Measurements from ENCODE around the gene PLEKHH2.
"Not testable (repeated sequence)": the region's sequence is repeated elsewhere in the genome, so short reads cannot be mapped to it uniquely, and the experiment has no call there.

Gene PLEKHH2

DNA sequence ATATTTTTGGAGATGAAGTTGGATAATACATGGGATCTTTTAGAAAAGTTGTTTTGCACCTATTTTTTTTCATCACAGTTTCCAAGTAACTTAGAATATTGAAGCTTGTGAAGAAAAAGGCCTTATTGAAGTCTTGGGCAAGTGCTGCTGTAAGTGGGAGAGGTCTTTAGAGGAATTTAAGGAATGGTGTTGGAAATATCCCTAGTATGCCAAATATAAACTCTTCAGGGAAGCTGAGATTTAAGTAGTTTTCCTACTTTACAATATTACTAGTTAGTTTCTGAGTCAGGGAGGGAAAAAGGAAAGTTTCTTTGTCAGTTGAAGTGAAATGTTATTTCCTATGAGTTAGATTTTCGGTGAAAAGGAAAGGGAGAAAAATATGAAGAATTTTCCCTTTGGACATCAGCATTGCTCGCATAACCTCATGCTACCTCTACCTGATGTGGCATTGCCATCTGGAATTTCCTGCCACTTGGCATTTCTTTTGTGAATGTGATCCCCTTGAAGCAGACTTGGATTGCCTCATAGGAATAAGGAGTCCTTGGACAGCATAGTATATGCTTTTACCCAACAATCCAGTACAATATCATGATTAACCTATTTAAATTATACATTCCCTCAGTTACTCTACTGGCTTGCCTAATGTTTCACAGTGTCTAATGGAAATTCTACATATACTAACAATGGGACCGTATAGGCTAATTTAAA lies 12.1 kb downstream of the PLEKHH2 start:
- Histone ChIP-seq H3K27ac (ENCODE audit: low read depth, low read length) (peak overlapping the region; percentile 45), H3K9ac (ENCODE audit: low read length) (no peak overlapping the region), H3K4me1 (ENCODE audit: insufficient read depth, low read length) (no peaks in the 10 kb centered on the region), H3K36me3 (ENCODE audit: insufficient read depth, low read length) (no peaks in the 10 kb centered on the region), H3K9me3 (ENCODE audit: low read length) (no peaks in the 10 kb centered on the region), H3K4me3 (ENCODE audit: low read depth in 1 of 2, low read length in 2 of 2) (no peak overlapping the region), H3K27me3 (ENCODE audit: control insufficient read depth in 1 of 2, insufficient read depth in 2 of 2, low read length in 2 of 2) (no peaks in the 10 kb centered on the region)

DNA sequence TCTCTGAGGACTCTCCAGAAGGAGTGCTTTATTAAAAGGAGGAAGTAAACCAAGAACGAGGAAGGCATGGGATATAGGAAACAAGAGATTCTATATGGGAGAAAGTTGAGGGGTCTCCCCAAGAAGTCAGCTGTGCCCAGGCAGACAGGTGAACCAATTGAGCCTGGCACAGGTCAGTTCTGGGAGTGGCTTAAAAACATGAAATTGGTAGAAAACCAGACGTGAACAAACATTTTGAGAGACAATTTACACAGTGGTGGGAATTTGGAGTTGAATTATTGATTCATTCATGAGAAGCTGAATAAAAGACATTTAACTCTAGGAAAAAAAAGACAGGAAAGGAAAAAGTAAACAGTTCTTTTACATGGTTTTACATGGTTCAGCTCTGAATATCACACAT lies 16.4 kb downstream of the PLEKHH2 start:
- H3K4me3 ChIP-seq (ENCODE audit: low read depth in 1 of 2, low read length in 2 of 2) = no peak overlapping the region
- H3K27me3 ChIP-seq (ENCODE audit: control insufficient read depth in 1 of 2, insufficient read depth in 2 of 2, low read length in 2 of 2) = no peaks in the 10 kb centered on the region
- H3K27ac ChIP-seq (ENCODE audit: low read depth, low read length) = no peak overlapping the region

DNA sequence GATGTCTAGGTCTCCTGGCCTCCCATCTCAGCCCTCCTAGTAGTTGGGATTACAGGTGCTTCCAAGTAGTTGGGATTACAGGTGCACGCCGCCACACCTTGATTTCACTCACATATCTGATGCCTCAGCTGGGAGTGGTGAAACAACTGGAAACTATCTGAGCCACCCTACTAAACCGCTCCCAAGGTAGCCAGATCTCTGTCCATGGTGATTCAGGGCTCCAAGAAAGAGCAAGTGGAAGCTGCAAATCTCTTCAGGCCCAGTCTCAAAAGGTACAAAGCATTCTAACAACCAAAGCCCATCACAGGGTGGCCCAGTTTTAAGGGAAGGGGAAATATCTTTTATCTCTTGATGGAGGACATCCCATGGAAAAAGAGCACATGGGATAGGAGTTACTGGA lies 20.2 kb downstream of the PLEKHH2 start:
- Histone ChIP-seq H3K27me3 (ENCODE audit: control insufficient read depth in 1 of 2, insufficient read depth in 2 of 2, low read length in 2 of 2) (no peaks in the 10 kb centered on the region), H3K9ac (ENCODE audit: low read length) (no peak overlapping the region), H3K36me3 (ENCODE audit: insufficient read depth, low read length) (no peaks in the 10 kb centered on the region), H3K9me3 (ENCODE audit: low read length) (no peaks in the 10 kb centered on the region), H3K4me1 (ENCODE audit: insufficient read depth, low read length) (no peaks in the 10 kb centered on the region), H3K27ac (ENCODE audit: low read depth, low read length) (no peak overlapping the region), H3K4me3 (ENCODE audit: low read depth in 1 of 2, low read length in 2 of 2) (no peak overlapping the region)

More for the DNA sequence above, 16.4 kb downstream of the PLEKHH2 start:
- Histone ChIP-seq H3K36me3 (ENCODE audit: insufficient read depth, low read length) (no peaks in the 10 kb centered on the region), H3K9me3 (ENCODE audit: low read length) (no peaks in the 10 kb centered on the region), H3K4me1 (ENCODE audit: insufficient read depth, low read length) (no peaks in the 10 kb centered on the region), H3K9ac (ENCODE audit: low read length) (no peak overlapping the region)

DNA sequence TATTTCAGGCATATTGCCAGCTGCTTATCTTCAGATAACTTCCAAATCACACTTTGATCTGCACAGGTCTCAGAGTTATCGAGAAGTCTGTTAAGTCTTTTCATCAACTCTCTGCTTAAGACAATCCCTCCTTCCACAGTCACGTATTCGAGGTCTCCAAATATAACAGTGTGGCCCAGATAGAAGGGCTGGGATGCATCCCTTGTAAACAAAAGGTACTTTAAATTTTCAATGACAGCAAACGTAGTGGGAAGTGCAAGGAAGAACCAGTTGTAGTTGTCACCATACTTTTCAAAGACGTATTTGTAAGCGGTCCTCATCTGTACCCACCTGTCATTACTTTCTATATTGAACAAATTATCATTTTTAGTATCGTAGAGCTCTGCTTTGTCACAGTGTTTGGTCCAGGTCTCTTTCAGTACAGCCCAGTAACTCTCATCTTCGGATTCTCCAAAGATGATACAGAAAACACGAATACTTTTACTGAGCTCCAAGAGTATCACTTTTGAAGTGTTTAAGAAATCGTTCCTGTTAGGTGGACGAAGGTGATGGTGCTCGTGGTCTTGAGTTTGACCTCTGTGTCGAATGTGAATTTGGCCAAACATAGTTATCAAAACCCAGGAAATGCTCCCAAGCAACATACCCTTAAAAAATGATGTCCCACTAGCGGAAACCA lies 38.7 kb downstream of the PLEKHH2 start:
- H3K9ac ChIP-seq (ENCODE audit: low read length) = peak overlapping the region; percentile 88
- H3K27me3 ChIP-seq (ENCODE audit: control insufficient read depth in 1 of 2, insufficient read depth in 2 of 2, low read length in 2 of 2) = no peaks in the 10 kb centered on the region
- H3K4me3 ChIP-seq (ENCODE audit: low read depth in 1 of 2, low read length in 2 of 2) = peak overlapping the region; percentile 82 to 91
- no peaks in the 10 kb centered on the region for H3K9me3 ChIP-seq (ENCODE audit: low read length)
- peaks cover 16% of the 10 kb centered on the region for H3K4me1 ChIP-seq (ENCODE audit: insufficient read depth, low read length)
- peak overlapping the region; percentile 81 for H3K27ac ChIP-seq (ENCODE audit: low read depth, low read length)
- no peaks in the 10 kb centered on the region for H3K36me3 ChIP-seq (ENCODE audit: insufficient read depth, low read length)

DNA sequence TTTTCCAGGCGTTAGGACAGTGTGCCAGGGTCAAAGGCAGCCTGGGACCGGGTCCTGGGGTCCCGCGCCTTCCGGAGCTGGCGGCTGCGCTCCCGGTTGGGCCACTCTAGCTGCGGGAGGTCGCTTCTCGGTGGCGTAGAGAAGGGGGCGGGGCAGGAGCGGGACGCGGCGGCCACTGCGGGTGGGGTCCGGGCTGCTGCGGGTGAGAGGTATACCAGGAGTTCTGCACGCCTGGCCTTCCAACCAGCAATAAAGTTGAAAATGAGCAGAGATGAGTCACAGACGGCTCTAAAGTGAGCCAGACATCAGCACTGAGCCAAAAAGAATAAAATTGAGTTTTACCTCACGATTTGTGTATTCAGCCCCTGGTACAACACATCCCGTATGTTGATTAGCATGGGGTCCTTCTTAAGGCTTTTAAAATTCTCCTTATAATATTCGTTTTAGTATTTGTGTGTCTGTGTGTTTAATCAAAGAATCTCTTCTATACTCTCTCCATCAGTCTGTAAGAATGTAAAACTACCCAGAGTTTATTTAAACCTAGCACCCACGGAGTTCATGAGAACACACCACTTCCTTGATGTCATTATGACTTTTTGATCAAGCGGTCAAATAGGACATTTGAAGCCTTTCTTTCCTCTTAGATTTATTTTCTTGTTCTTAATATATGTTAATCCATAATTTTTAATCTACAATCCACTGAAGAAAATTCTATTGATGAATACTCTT lies 39.4 kb downstream of the PLEKHH2 start, which contains the start of gene C1GALT1C1L:
Gene C1GALT1C1L (minus strand): TSS at position 108 of the 729 bp plus-strand sequence. CDS start 107 bp downstream, at position 1.
- Histone ChIP-seq H3K27me3 (ENCODE audit: control insufficient read depth in 1 of 2, insufficient read depth in 2 of 2, low read length in 2 of 2) (no peaks in the 10 kb centered on the region), H3K36me3 (ENCODE audit: insufficient read depth, low read length) (no peaks in the 10 kb centered on the region), H3K27ac (ENCODE audit: low read depth, low read length) (peak within 1 kb of the TSS; percentile 81), H3K4me3 (ENCODE audit: low read depth in 1 of 2, low read length in 2 of 2) (peak within 1 kb of the TSS; percentile 82 to 91), H3K9me3 (ENCODE audit: low read length) (no peaks in the 10 kb centered on the region), H3K4me1 (ENCODE audit: insufficient read depth, low read length) (peaks cover 20% of the 10 kb centered on the region), H3K9ac (ENCODE audit: low read length) (peak within 1 kb of the TSS; percentile 88)

DNA sequence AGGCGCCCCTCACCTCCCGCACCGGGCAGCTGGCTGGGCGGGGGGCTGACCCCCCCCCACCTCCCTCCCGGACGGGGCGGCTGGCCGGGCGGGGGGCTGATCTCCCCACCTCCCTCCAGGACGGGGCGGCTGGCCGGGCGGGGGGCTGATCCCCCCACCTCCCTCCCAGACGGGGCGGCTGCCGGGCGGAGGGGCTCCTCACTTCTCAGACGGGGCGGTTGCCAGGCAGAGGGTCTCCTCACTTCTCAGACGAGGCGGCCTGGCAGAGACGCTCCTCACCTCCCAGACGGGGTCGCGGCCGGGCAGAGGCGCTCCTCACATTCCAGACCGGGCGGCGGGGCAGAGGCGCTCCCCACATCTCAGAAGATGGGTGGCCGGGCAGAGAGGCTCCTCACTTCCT lies 40.7 kb downstream of the PLEKHH2 start:
- H3K9me3 ChIP-seq (ENCODE audit: low read length); H3K27ac ChIP-seq (ENCODE audit: low read depth, low read length); H3K27me3 ChIP-seq (ENCODE audit: control insufficient read depth in 1 of 2, insufficient read depth in 2 of 2, low read length in 2 of 2); H3K4me3 ChIP-seq (ENCODE audit: low read depth in 1 of 2, low read length in 2 of 2); H3K36me3 ChIP-seq (ENCODE audit: insufficient read depth, low read length); H3K9ac ChIP-seq (ENCODE audit: low read length): not testable (repeated sequence)
- H3K4me1 ChIP-seq (ENCODE audit: insufficient read depth, low read length) = peaks cover 20% of the 10 kb centered on the region

DNA sequence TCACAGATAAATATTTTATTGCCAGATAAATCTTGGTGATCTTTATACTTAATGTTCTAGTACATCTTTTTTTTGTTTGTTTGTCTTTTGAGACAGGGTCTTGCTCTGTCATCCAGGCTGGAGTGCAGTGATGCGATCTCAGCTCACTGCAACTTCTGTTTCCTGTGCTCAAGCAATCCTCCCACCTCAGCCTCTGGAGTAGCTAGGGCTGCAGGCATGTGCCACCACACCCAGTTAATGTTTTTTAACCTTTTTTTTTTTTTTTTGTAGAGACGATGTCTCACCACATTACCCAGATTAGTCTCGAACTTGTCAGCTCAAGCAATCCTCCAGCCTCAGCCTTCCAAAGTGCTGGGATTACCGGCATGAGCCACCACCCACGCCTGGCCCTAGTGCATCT lies 48.3 kb downstream of the PLEKHH2 start:
- H3K4me3 ChIP-seq (ENCODE audit: low read depth in 1 of 2, low read length in 2 of 2) = no peak overlapping the region
- peaks cover 8% of the 10 kb centered on the region for H3K4me1 ChIP-seq (ENCODE audit: insufficient read depth, low read length)

DNA sequence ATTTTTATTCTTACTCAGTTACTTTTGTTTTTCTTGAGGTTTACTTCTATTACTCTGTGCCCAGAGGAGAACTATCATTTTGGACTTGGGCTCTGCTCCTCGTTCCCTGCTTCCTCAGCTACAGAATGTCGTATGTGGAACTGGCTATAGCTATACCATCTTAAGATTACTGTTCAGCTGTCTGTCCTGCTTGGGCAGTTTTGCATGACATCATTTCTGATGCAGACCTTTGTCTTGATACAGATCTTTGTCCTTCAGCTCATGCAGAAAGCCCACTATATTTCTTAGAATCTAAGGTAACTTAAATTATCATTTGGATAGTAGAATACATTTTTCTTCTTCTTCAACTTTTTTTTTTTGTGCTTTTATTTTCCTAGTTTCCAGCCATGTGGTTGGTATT lies 52.9 kb downstream of the PLEKHH2 start:
- no peaks in the 10 kb centered on the region for H3K27me3 ChIP-seq (ENCODE audit: control insufficient read depth in 1 of 2, insufficient read depth in 2 of 2, low read length in 2 of 2)
- no peaks in the 10 kb centered on the region for H3K4me1 ChIP-seq (ENCODE audit: insufficient read depth, low read length)

More for the DNA sequence above, 48.3 kb downstream of the PLEKHH2 start:
- Histone ChIP-seq H3K27me3 (ENCODE audit: control insufficient read depth in 1 of 2, insufficient read depth in 2 of 2, low read length in 2 of 2) (no peaks in the 10 kb centered on the region), H3K9ac (ENCODE audit: low read length) (no peak overlapping the region), H3K27ac (ENCODE audit: low read depth, low read length) (no peak overlapping the region), H3K9me3 (ENCODE audit: low read length) (no peaks in the 10 kb centered on the region), H3K36me3 (ENCODE audit: insufficient read depth, low read length) (no peaks in the 10 kb centered on the region)

DNA sequence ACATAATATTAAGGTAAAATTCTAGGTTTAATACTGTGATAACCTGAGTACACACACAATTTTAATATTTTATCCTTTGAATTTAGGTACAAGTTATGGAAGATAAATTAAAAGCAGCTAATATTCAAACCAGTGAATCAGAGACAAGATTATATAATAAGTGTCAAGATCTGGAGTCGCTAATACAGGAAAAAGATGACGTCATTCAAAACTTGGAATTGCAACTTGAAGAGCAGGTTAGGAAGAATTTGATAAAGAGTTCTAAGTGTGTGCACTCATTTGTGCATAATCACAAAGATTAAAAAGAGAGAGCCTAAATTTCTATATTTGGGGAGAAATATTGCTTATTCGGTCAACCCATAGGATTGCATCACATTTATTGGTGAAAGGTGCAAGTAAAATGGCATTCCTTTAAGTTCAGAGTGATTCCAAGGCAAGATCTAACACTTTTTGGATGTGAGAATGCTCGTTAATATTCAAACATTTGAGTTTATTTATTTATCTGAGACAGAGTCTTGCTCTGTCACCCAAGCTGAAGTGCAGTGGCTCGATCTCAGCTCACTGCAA lies 55.5 kb downstream of the PLEKHH2 start:
- Histone ChIP-seq H3K9me3 (ENCODE audit: low read length) (no peaks in the 10 kb centered on the region), H3K27ac (ENCODE audit: low read depth, low read length) (no peak overlapping the region), H3K36me3 (ENCODE audit: insufficient read depth, low read length) (peaks cover 5% of the 10 kb centered on the region), H3K9ac (ENCODE audit: low read length) (no peak overlapping the region), H3K4me1 (ENCODE audit: insufficient read depth, low read length) (peaks cover 5% of the 10 kb centered on the region), H3K27me3 (ENCODE audit: control insufficient read depth in 1 of 2, insufficient read depth in 2 of 2, low read length in 2 of 2) (no peaks in the 10 kb centered on the region), H3K4me3 (ENCODE audit: low read depth in 1 of 2, low read length in 2 of 2) (no peak overlapping the region)

More for the DNA sequence above, 52.9 kb downstream of the PLEKHH2 start:
- Histone ChIP-seq H3K9me3 (ENCODE audit: low read length) (no peaks in the 10 kb centered on the region), H3K9ac (ENCODE audit: low read length) (no peak overlapping the region), H3K36me3 (ENCODE audit: insufficient read depth, low read length) (peaks cover 5% of the 10 kb centered on the region), H3K27ac (ENCODE audit: low read depth, low read length) (no peak overlapping the region), H3K4me3 (ENCODE audit: low read depth in 1 of 2, low read length in 2 of 2) (no peak overlapping the region)

DNA sequence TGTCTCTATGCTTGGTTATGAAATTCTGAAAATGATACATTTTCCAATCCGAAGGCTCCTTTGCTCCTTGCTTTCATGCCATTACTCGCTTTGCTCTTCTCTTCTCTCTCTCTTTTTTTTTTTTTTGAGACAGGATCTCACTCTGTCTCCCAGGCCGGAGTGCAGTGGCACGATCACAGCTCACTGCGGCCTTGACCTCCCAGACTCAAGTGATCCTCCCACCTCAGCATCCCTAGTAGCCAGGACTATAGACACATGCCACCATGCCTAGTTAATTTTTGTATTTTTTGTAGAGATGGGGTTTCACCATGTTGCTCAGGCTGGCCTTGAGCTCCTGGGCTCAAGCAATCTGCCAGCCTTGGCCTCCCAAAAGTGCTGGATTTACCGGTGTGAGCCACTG lies 61.1 kb downstream of the PLEKHH2 start:
- not testable (repeated sequence) for H3K36me3 ChIP-seq (ENCODE audit: insufficient read depth, low read length); H3K9me3 ChIP-seq (ENCODE audit: low read length); H3K4me1 ChIP-seq (ENCODE audit: insufficient read depth, low read length); H3K27ac ChIP-seq (ENCODE audit: low read depth, low read length); H3K9ac ChIP-seq (ENCODE audit: low read length); H3K27me3 ChIP-seq (ENCODE audit: control insufficient read depth in 1 of 2, insufficient read depth in 2 of 2, low read length in 2 of 2); H3K4me3 ChIP-seq (ENCODE audit: low read depth in 1 of 2, low read length in 2 of 2)

DNA sequence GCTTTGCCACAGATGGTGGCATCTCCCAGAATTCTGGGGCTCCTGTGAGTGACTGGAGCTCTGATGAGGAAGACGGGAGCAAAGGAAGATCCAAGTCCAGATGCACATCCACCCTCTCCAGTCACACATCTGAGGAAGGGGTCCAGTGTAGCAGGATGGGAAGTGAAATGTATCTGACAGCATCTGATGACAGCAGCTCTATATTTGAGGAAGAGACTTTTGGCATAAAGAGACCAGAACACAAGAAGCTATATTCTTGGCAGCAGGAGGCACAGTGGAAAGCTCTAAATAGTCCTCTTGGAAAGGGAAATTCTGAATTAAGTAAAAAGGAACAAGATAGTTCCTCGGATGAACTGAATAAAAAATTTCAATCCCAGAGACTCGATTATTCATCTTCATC lies 62.7 kb downstream of the PLEKHH2 start:
- Histone ChIP-seq H3K27me3 (ENCODE audit: control insufficient read depth in 1 of 2, insufficient read depth in 2 of 2, low read length in 2 of 2) (no peaks in the 10 kb centered on the region), H3K4me1 (ENCODE audit: insufficient read depth, low read length) (peaks cover 5% of the 10 kb centered on the region), H3K9me3 (ENCODE audit: low read length) (no peaks in the 10 kb centered on the region), H3K27ac (ENCODE audit: low read depth, low read length) (no peak overlapping the region), H3K36me3 (ENCODE audit: insufficient read depth, low read length) (no peaks in the 10 kb centered on the region), H3K4me3 (ENCODE audit: low read depth in 1 of 2, low read length in 2 of 2) (no peak overlapping the region), H3K9ac (ENCODE audit: low read length) (no peak overlapping the region)
